GM11168 (cell line): ENCODE measurements around the gene TNFAIP8L3.

Experiments
- in situ Hi-C: fragments of 300-500 bp; cut with MboI; formaldehyde crosslinking; loops from one replicate; pipeline ENCODE4 v1.12.0; 2022; ENCODE audit warnings: low sequenced_read_pairs; ENCODE audit not compliant: unreplicated experiment

Gene TNFAIP8L3

GRCh38 chr15:51119120-51119519 is 24.4 kb upstream of the TNFAIP8L3 start:
- in situ Hi-C loops: no loop called here

DNA sequence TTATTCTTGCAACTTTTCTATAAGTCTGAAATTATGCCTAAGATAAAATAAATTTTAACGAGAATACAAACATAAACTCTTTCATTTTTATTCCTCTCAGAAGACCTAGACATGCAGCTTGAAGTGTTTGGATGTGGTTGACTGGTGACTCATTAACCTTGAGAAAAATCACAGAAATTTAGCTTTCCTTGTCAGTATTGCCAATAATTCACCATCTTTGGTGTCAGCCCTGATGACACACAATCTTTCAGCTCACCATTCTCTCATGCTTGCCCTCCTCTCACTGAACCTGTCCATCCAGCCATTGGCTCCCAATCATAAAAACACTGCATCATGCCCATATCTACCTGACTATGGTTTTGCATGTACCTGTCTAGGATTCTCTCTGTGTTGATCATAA is 22.6 kb upstream of the TNFAIP8L3 start:
- in situ Hi-C loops: no loop called here

DNA sequence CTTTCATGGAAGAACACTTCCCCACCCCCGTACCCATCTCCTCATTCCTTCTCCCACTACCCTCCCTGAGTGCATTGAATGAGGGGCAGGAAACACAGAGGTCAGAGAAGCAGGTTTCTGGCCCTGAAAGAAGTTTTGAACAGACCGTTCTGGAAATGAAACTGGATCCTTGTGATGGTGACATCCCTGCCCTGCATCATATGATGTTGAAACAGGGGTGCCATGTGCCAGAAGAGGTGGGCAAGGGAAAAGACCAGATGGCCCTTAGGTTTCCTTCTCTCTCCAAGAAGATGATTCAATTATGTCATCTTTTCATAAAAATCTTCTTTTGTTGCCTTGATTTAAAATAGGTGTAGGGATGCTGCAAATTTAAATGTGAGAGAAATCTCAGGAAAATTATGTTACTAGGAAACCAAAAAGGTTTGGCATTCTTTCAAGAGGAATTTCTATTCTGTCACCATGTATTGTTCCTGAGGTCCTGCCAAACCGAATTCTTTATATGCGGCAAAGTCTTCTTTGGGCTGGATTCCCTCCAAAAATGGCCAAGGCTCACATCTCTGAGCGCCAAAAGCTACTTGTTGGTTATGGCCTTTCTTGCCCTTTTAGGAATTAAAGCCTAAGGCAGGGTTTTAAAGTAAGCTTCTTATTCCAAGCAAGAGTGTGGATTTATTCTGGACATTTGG is 19.9 kb upstream of the TNFAIP8L3 start:
- in situ Hi-C loops: no loop called here

DNA sequence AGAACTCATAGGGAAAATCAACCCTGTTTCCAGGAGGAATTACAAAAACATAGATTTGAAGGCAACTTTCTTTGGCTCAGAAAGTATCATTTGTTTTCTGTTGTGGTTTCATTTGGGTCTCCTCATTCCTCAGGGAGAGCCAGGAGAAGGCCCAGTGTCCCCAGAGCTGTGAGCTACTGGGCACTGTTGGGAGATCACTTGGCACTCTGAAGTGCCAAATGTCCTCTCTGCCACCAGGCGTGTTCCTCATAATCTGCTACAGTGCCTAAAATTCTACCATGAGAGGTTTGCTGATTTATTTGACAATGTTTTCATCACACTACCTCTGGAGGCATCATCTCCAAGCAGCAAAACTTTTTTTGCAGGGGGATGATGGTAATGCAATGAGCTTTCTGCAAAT is 17.4 kb upstream of the TNFAIP8L3 start:
- in situ Hi-C loops: no loop called here

DNA sequence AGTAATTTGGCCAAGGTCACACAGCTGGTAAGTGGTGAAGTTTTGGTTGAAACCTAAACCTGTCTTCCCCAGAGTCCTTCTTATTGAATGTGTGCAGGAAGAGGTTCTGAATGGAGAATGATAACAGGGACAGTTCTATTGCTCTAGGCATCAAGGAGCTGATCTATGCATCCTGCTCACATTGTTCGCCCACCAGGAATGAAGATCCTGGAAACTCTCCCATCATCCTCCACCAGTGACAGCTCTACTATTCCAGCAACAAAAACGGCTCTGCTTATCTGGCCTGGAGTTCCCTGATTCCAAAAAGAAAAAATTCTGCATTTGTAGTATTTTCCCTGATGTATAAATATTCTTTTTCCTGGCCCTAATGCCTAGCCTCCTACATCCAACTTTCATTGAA is 16.4 kb upstream of the TNFAIP8L3 start:
- in situ Hi-C loops: no loop called here

- in situ Hi-C loops: no loop called here
Measured at GRCh38 chr15:51110171-51110570, 15.5 kb upstream of the TNFAIP8L3 start.

DNA sequence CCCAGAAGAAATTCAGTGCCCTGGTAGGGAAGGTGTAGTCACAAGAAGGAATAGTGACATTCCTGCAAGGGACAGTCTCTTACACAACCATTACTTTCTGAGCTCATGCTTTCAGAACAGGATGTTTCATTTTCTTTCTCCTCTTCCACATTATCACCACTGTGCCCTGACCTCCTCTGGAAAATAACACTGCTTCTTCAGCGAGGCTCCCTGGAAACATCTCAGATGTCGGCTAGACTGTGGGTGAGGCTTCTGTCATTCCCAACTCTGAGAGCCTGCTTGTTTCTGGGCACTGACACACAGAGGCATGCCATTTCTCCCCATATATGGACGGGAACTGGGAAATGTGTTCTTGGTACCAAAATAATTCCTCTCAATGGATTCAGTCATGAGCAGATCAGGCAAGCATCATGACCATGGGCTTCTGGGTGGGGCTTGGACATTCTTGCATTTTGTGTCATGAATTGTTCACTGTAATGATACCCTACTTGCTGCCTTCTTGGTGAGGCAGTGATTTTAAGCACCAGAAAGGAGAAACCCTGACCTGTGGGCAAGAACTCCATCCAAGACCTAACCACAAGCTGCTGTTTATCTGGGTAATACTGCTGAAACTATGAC is 14.3 kb upstream of the TNFAIP8L3 start:
- in situ Hi-C loops: no loop called here

- in situ Hi-C loops: no loop called here
Measured at GRCh38 chr15:51107612-51108011, 12.9 kb upstream of the TNFAIP8L3 start.

DNA sequence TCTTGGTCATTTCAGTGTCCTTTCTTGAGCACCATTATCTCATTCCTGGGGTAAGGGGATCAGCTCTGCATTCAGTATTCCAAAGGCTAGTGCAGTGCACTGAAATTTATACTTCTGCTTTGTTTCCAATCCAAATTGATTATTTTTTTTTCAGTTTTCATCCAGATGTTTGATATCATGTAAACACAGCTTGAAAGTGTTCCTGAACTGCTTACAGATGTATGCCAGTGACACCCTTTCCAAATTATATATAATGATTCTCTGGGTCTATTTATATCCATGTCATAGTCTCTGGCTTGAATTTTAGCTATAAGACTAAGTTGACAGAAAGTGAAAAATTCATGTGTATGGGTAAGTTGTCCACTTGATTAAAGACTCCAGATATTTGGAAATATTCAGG is 11.8 kb upstream of the TNFAIP8L3 start:
- in situ Hi-C loops: no loop called here

- in situ Hi-C loops: no loop called here
Measured at GRCh38 chr15:51105430-51106016, 10.8 kb upstream of the TNFAIP8L3 start.

GRCh38 chr15:51104512-51104911 is 9.8 kb upstream of the TNFAIP8L3 start:
- in situ Hi-C loops: no loop called here

- in situ Hi-C loops: no loop called here
Measured at GRCh38 chr15:51103330-51103729, 8.6 kb upstream of the TNFAIP8L3 start.

DNA sequence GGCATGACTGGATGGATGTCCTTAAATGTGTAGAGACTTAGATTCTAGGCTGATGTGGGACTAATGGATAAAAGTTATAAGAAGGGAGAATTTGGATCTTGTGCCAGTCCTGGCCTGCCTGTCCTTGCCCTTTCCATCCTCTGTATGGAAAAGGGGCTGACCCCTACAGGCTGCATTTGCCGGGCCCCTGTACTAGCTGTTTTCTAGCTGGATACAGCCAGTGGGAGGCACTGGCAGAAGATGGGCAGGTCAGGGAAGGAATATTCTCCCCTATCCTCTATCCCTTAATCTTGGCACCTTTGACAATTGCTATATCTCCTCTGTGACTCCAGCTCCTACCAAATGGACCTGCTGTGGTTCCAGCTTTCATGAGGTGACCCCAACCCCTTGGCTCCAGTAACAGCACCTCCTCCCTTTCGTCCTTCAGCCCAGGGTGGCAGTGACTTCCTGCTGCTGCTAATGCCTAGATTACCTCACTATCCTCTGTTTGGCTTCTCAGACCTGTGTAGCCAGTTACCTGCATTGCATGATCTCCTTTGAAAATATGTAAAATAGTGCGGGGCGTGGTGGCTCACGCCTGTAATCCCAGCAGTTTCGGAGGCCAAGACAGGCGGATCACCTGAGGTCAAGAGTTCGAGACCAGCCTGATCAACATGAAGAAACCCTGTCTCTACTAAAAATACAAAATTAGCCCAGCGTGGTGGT is 6.2 kb upstream of the TNFAIP8L3 start:
- in situ Hi-C loops: no loop called here

DNA sequence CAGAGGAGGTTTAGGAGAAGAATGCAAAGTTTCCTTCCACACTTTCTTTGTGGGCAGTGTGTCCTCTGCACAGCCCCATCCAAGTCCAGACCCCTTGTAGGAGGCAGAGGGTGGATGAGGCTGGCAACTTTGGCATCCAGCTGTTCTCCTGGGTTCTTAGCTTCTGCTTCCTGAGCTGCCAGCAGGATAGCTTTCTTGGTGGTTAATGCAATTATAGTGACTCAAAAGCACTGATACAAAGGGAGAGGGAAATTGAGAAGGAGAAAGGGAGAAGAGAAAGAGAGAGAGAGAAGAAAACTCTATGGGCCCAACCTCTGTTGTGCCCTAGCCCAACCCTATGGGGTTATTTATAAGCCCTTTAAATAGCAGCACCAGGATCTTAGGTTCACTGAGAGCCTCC is 4.5 kb upstream of the TNFAIP8L3 start:
- in situ Hi-C loops: no loop called here

DNA sequence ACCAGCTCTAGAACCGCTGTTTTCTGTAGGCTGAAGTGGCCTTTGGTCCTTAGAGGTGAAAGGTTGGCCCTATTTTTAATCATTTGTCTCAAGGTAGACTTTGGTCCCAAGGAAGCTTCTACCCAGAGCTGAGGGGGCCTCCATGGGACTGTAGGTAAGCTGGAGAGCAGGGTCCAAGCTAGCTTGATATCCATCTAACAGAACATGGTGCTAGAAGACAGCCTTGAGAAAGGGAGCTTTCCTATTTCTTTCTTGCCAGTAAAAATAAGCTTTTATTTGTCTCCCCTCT is 3.6 kb upstream of the TNFAIP8L3 start:
- in situ Hi-C loops: no loop called here

DNA sequence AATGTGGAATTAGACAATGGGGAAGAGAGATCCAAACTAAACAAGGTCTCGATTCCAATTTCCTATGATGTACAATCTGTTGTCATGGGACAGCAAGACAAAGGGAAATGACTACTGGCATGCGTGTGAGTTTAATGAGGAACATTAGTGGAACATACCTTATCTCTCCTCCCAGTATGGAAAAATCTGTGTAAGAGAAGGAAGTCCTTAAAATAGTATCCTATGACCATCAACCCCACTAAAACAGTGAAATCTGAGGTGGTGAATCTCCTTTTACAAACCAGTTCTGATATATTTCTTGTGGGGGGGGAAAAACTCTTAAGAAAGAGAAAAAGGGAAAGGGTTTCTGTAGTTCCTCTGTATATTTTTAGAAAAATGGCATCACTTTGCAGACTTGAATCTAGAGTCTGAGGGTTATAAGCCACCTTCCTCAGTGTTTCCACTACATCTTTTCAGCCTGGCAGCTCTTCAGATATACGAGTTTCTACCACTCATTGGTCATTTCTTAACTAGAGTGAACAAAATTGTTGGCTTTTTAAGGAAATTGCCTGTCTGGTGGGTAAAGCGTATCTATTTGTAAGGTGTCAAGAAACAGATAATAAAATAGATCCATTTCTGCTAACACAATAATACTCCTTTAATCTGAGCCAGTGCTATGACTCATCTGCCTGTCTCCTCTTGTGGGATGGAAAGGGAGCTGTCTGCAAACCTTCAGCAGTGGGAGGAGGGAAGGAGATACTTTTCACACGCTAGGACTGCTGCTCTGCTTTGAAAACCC is 3.0 kb upstream of the TNFAIP8L3 start:
- in situ Hi-C loops: no loop called here

DNA sequence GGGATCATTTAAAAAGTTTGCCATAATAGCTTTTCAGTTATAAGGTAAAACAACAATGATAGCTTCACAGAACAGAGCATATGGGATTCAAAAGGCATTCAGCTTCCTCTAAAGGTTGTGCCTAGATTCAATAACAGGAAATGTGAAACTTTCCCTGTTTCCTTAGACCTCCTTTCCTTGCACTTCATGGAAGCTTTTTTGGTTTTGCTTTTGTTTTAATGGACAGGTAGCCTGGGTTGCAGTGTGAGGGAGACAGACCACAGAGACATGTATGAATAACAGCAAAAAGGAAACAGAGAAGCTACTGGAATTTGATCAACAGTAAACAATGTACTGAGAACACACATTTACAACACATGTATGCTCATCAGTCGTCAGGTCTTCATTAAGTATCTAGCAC is 2.3 kb upstream of the TNFAIP8L3 start:
- in situ Hi-C loops: no loop called here

GRCh38 chr15:51095681-51096331 is 1.1 kb upstream of the TNFAIP8L3 start:
- in situ Hi-C loops: no loop called here

- in situ Hi-C loops: no loop called here
Measured at GRCh38 chr15:51093839-51094605, 684 bp downstream of the TNFAIP8L3 start.

GRCh38 chr15:51093488-51093838 is 1.2 kb downstream of the TNFAIP8L3 start:
- in situ Hi-C loops: no loop called here
